EL (cell line): ENCODE results near the gene PTPRN2.
"Not testable (repeated sequence)": the region's sequence is repeated elsewhere in the genome, so short reads cannot be mapped to it uniquely, and the experiment has no call there.

Experiments used
- DNase-seq: peaks from one replicate; pipeline ENCODE4 v3.0.0-alpha.2; 2016

Gene PTPRN2

DNA sequence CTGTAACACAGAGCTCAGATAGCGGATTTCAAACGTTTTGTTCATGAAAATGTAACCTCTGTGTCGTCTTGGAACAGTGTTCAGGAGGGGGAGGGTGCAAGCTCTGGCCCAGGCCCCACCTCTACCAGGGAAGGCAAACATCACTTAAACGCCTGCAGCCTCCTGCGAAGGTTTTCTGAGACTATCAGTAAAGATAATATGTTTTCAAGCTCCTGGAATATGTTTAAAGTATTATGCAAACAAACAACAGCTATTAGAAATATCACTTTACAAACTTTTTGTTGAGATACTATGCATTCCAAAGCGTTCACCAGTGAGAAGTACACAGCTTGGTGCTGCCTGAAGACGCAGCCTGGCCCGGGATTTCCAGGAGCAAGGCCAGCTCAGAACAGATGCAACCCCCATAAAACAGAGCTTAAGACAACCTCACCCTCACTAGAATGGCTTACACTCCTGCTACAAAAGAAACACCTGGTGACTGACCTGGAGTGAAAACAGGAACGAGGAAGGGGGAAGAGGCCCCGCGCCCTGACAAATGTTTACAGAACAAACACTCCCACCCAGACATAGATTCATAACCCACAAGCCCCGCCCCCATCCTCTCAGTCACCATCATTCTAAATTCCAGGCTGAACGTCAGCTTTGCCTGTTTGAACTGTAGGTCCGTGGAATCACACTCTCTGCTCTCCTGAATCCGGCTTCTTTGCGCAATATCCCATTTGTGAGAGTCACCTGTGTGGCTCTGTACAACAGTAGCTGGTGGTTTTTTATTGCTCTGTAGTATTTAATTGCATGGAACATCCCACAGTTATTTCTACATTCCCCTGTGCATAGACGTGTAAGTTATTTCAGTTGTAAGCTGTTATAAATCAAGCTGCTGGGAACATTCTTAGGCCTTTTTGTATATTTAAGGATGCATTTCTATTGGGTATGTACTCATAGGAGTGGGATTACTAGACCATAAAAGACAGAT is 155.0 kb downstream of the PTPRN2 start:
- DNase-seq, result no peak

DNA sequence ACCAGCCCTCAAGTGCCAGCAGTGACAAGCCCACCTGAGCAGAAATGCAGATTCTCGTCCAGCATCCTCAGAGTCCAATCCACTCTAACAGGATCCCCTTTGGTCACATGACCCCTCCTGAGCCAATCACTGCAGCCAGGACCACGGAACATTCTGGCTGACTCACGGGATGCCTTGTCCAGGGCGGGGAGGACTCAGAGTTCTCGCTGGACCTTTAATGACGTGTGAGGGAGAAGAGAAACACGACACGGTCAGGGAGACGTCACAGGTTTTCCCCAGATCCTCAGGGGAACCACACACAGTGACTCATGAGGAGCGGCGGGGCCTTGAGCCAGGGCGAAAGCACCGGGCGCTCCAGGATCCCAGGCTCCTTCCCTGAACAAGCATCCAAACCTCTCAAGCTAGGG is 155.7 kb downstream of the PTPRN2 start:
- DNase-seq, result no peak

GRCh38 chr7:158431055-158431940 is 156.3 kb downstream of the PTPRN2 start:
- no peak for DNase-seq

GRCh38 chr7:158430308-158431034 is 157.2 kb downstream of the PTPRN2 start:
- DNase-seq, result no peak

DNA sequence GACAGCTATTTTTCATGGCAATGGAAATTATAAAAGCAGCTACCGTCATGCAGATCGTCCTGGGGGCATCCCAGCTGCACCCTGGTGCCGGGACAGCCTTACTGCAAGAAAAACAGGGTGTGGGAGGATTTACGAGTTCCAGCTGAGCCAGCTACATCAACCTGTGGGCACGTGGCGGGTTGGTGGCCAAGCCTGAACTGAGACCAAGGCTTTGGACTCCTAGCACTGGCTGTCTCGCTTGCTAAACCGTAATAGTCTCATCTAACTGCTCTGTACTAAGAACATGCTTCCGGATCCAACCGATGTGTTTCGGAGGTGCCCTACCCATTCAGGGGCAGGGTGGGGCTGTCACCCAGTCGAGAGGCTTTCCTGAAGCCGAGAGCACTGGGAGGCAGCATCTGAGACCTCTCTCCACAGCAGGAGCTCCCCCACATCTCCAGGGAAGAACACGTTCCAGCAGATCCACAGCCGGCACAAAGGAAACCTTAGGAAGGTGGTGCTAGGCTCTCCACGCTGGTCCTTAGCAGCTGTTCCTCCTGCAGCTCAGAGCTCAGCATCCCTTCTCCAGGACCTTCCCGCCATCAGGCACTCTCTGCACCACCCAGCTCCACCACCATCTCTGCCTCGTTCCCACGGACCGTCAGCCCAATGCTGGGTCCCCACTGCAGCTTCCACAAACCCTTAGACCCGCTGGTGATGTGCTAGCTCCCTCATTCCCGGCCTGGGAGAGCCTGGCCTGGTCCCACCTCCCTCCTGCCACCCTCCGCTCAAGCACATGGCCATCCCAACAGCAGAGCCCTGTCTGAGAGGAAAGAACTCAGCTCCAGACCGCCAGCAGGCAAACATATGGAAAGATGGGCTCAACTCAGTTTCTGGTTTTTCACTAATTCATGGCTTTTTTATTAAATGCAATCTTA is 158.5 kb downstream of the PTPRN2 start:
- no peak for DNase-seq

DNA sequence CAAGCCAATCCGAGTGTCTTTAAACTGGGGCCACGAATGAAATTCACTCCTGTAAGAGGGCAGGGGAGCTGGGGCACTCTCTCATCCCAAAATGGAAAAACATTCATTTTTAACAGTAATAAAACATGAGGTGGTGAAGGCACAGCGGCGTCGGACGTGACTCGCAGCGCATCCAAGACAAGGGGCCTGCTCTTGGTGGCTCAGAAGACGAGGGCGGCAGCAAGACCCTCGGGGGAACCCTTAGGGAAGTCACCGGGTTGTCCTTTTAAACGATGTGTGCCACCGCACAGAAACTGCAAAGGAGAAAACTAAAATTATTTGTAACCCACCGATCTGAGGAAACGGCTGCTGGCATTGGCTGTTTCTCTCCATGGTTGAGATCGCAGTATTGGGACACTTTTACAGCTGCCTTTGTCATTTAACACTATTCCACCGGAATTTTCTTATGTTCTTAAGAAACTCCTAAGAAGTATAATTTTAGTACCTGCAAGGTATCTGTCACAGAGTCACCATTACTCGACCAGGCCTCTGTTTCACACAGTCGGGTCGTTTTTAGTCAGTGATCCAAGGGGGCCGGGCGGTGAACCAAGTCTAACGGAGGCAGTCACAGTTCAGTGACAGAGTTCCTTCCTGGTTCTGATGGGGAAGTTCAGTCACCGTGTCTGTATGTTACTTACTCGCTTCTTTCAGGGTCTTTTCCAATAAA is 159.3 kb downstream of the PTPRN2 start:
- DNase-seq, result no peak

GRCh38 chr7:158425676-158426075 is 161.9 kb downstream of the PTPRN2 start:
- not testable (repeated sequence) for DNase-seq

GRCh38 chr7:158424531-158424930 is 163.1 kb downstream of the PTPRN2 start:
- no peak for DNase-seq

GRCh38 chr7:158424011-158424410 is 163.6 kb downstream of the PTPRN2 start:
- no peak for DNase-seq

- no peak for DNase-seq
Observed at GRCh38 chr7:158422887-158423560, 164.6 kb downstream of the PTPRN2 start.

DNA sequence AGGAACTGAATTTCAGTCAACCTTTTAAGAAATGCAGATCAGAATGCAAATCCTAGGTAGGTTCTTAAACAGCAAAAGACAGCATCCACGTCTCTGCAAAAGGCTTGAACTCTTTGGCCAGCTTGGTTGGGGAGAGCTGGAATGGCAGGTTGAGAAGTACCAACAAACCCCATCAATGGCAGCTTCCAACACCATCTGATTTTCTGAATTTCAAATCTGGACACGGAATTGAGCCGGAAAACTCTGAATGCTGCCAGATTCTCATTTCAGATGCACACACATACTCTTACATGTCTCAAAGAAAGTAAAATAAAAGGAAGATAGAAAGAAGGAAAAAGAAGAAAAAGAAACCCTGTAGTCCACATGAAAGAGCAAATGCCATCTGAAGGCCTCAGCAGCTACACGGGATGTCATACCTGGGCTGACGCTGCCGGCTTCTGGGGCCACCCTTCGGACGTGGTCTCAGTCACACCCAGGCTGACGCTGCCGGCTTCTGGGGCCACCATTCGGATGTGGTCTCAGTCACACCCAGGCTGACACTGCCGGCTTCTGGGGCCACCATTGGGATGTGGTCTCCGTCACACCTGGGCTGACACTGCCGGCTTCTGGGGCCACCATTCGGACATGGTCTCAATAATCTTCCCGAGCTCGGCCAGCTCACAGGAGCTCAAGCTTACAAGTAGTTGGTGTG is 165.3 kb downstream of the PTPRN2 start:
- no peak for DNase-seq

DNA sequence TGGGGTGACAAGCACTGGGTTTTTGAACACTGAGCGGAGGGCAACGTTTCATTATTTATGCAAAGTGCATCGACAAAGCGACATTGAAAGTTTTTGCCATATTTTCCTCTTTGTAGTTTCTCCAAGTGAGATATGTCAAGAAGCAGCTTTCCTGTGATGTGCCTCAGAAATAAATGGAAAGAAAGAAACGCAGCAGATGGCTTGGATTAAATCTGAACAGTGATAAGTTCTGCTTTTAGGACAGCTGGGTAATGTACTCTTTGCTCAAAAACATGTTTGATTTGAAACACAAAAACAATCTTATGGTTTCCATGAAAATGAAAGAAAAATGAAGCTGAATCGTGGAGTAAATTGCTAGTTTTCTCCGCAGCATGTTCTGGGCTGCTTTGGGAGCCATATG is 166.3 kb downstream of the PTPRN2 start:
- no peak for DNase-seq

DNA sequence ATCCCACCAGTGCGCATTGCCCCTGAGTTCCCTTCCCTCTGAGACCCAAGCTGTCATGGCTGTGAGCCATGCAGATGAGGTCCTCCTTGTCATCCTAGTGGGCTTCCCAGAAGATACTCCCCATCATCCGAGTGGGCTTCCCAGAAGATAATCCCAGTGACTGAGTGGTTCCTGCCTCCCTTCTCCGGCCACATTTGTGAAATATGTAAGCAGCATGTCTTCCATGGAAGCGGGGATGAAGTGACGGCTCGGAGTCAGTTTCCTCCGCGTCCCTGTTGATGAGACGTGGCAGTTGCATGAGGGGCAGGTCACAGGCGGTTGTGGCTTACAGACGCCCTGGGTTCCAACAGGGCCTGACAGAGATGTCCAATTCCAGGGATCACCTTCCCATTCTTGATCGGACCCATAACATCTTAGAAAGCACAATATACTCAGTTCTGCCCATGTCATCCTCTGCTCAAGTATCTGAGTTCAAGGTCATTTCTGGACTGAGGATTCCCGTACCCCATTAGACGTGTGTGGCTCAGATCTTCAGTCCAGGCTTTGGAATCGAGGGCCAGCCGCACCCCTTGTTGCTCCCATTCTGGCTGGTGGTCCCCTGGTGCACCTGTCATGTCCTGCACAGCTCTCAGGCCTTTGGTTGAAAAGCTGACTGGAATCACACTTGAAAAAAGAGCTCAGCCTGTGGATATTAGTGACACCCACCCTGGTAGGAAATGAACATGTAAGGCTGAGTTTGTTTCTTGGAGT is 166.9 kb downstream of the PTPRN2 start:
- no peak for DNase-seq

- DNase-seq, result no peak
Observed at GRCh38 chr7:158419238-158419785, 168.3 kb downstream of the PTPRN2 start.

- not testable (repeated sequence) for DNase-seq
Observed at GRCh38 chr7:158418395-158418794, 169.2 kb downstream of the PTPRN2 start.

- no peak for DNase-seq
Observed at GRCh38 chr7:158416283-158416933, 171.2 kb downstream of the PTPRN2 start.

GRCh38 chr7:158415316-158415715 is 172.3 kb downstream of the PTPRN2 start:
- DNase-seq, result no peak

DNA sequence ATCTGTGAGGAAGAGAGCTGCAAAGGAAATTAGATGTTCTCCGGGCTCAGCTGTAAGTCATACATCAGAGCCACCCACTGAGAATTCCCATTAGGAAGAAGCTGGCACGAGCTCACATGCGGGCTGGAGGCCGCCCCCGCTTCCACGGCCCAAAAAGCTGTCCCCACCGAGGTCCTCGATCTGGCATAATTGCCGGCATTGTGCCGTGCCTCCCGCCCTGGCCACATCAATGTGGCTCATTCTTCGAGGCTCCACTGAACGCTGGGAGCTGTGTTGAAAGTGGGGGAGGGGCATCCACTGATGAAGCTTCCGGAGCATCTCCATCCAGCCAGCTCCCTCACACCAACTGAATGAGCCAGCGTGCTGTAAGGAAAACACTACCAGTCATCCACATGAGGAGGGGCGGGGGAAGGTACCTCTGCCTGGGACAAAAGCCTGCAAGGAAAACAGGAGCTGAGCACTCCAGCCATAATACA is 173.1 kb downstream of the PTPRN2 start:
- DNase-seq, result no peak
